Prostate gland (tissue), 2 donors: ENCODE measurements around the gene AGPAT4. TPM values are rescaled to one million over a fixed set of nuclear protein-coding genes. Genes with fewer than 3 reads are reported as not detected.

Source experiments
- DNase-seq: peaks from one replicate; pipeline ENCODE4 v3.0.0-alpha.2; 2019; ENCODE audit warnings: low spot score
- H3K27ac ChIP-seq, 2 donors: fragments of 200-600 bp; sonication (generic); 2 replicates each; pipeline ENCODE4 v1.5.1; 2017 to 2019
- H3K27me3 ChIP-seq: fragments of 200-600 bp; sonication (generic); replicated peaks from 2 replicates; pipeline ENCODE4 v1.5.1; 2019; ENCODE audit not compliant: insufficient read depth
- H3K36me3 ChIP-seq, 2 donors: fragments of 200-600 bp; sonication (generic); 1 replicate in 1 of 2; 2 replicates in 1 of 2; pipeline versions ENCODE4 v1.5.1 to v1.8.1; 2017 to 2019
- H3K4me1 ChIP-seq: fragments of 200-600 bp; sonication (generic); replicated peaks from 2 replicates; pipeline ENCODE4 v1.5.1; 2019
- H3K4me3 ChIP-seq, 2 donors: fragments of 200-600 bp; sonication (generic); 2 replicates each; pipeline ENCODE4 v1.5.1; 2017 to 2019
- H3K9me3 ChIP-seq: fragments of 200-600 bp; sonication (generic); 2 replicates; pipeline ENCODE4 v1.5.1; 2017
- POLR2A ChIP-seq: fragments of 450-650 bp; IDR thresholded peaks from one replicate; pipeline ENCODE4 v1.6.1; 2016; ENCODE audit warnings: antibody characterized with exemption, mild to moderate bottlenecking
- POLR2AphosphoS5 ChIP-seq: sonication (generic); formaldehyde crosslinking; IDR thresholded peaks from one replicate; pipeline ENCODE4 v1.6.1; 2017; ENCODE audit warnings: antibody characterized with exemption
- WGBS: methylation state at CpG from one replicate; pipeline ENCODE4 v1.1.5; 2018; 5-methylcytosine and 5-hydroxymethylcytosine counted together
- intact Hi-C: fragments of 100-400 bp; cut with DNase I; formaldehyde crosslinking; loops from one replicate; pipeline ENCODE4 v1.14.2; 2022
- total RNA-seq, 2 donors: library from RNA; depleted of rRNA; stranded (reverse); fragments of >200 nt; gene quantifications; one replicate each; pipeline ENCODE4 v1.1.0, GENCODE V29; 2016
- TF ChIP-seq, protein P1 (sequence below), 4 experiments: fragments of 200-600 bp in 2 of 4; fragments of 450-650 bp in 2 of 4; sonication (generic) in 2 of 4; IDR thresholded peaks; 1 replicate in 3 of 4; 2 replicates in 1 of 4; pipeline ENCODE4 v1.5.1; 2016 to 2019; ENCODE audit warnings: antibody characterized with exemption in 4 of 4, mild to moderate bottlenecking in 2 of 4, moderate library complexity in 2 of 4

The AGPAT4 gene
- total RNA-seq, 2 donors from 2014 or later = 1.7 to 4.2 TPM

DNA sequence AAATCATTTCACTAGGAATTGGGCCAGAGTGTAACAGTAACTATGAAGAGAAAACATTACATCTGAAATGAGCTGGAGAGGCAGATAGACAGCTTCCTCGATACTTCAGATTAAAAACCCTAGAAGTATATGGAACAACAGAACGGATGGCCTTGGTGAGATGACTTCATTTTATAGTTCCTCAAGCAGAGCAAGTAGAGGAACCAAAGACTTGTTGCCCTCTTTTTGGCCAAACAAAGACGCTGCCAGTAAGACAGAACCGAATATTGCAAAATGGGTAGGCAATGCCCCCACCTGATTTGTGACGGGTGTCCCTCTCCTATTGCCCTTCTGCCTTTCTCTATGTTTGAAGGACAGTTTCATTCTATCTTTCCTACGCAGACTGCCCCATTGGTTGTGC is 53.5 kb downstream of the AGPAT4 start:
- Histone ChIP-seq H3K4me1 (no peaks in the 10 kb centered on the region), H3K27me3 (no peaks in the 10 kb centered on the region), H3K27ac (no peak overlapping the region), H3K36me3 (no peaks in the 10 kb centered on the region), H3K9me3 (no peaks in the 10 kb centered on the region), H3K4me3 (no peak overlapping the region)
- TF ChIP-seq POLR2AphosphoS5 = no peak
- TF ChIP-seq, protein P1, sequence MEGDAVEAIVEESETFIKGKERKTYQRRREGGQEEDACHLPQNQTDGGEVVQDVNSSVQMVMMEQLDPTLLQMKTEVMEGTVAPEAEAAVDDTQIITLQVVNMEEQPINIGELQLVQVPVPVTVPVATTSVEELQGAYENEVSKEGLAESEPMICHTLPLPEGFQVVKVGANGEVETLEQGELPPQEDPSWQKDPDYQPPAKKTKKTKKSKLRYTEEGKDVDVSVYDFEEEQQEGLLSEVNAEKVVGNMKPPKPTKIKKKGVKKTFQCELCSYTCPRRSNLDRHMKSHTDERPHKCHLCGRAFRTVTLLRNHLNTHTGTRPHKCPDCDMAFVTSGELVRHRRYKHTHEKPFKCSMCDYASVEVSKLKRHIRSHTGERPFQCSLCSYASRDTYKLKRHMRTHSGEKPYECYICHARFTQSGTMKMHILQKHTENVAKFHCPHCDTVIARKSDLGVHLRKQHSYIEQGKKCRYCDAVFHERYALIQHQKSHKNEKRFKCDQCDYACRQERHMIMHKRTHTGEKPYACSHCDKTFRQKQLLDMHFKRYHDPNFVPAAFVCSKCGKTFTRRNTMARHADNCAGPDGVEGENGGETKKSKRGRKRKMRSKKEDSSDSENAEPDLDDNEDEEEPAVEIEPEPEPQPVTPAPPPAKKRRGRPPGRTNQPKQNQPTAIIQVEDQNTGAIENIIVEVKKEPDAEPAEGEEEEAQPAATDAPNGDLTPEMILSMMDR (IDR thresholded peaks at IDR 0.05) = no peak
- TF ChIP-seq POLR2A = no peak
- no peak for DNase-seq
- intact Hi-C loops = no loop called here
- WGBS = 87% methylated on average over 6 of the region's 6 CpGs

DNA sequence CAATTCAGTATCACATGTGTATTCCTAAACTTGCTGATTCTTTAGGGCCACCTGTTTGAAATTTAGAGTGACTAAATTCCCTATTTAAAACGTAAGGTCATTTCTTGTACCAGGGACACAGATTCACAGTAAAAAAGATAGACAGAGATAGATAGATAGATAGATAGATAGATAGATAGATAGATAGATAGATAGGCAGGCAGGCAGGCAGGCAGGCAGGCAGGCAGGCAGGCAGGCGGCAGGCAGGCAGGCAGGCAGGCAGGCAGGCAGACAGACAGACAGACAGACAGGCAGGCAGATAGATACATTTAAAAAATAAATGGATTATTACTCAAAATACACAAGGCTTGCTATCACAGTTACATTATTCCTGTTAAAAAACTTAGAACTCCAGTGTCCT is 54.2 kb downstream of the AGPAT4 start:
- Histone ChIP-seq H3K27me3 (no peaks in the 10 kb centered on the region), H3K4me1 (no peaks in the 10 kb centered on the region), H3K27ac (no peak overlapping the region), H3K4me3 (no peak overlapping the region), H3K36me3 (no peaks in the 10 kb centered on the region), H3K9me3 (no peaks in the 10 kb centered on the region)
- TF ChIP-seq, protein P1 (IDR thresholded peaks at IDR 0.05) = no peak
- no peak for TF ChIP-seq POLR2AphosphoS5
- no peak for TF ChIP-seq POLR2A
- intact Hi-C loops = no loop called here
- 82% methylated on average over 2 of the region's 2 CpGs for WGBS
- DNase-seq = no peak

GRCh38 chr6:161218222-161218621 is 55.6 kb downstream of the AGPAT4 start:
- Histone ChIP-seq H3K27ac (no peak overlapping the region), H3K27me3 (no peaks in the 10 kb centered on the region), H3K4me1 (no peaks in the 10 kb centered on the region), H3K9me3 (no peaks in the 10 kb centered on the region), H3K4me3 (no peak overlapping the region), H3K36me3 (no peaks in the 10 kb centered on the region)
- no peak for DNase-seq
- intact Hi-C loops = no loop called here
- WGBS = 88% methylated on average over 5 of the region's 5 CpGs
- TF ChIP-seq, protein P1 (IDR thresholded peaks at IDR 0.05) = no peak
- no peak for TF ChIP-seq POLR2A
- no peak for TF ChIP-seq POLR2AphosphoS5

- Histone ChIP-seq H3K36me3 (no peaks in the 10 kb centered on the region), H3K4me1 (no peaks in the 10 kb centered on the region), H3K27ac (no peak overlapping the region), H3K27me3 (no peaks in the 10 kb centered on the region), H3K9me3 (no peaks in the 10 kb centered on the region), H3K4me3 (no peak overlapping the region)
- intact Hi-C loops = no loop called here
- TF ChIP-seq POLR2A (no peak), POLR2AphosphoS5 (no peak)
- TF ChIP-seq, protein P1 (IDR thresholded peaks at IDR 0.05) = no peak
- 100% methylated on average over 5 of the region's 5 CpGs for WGBS
- no peak for DNase-seq
Measured at GRCh38 chr6:161217628-161218027, 56.2 kb downstream of the AGPAT4 start.

DNA sequence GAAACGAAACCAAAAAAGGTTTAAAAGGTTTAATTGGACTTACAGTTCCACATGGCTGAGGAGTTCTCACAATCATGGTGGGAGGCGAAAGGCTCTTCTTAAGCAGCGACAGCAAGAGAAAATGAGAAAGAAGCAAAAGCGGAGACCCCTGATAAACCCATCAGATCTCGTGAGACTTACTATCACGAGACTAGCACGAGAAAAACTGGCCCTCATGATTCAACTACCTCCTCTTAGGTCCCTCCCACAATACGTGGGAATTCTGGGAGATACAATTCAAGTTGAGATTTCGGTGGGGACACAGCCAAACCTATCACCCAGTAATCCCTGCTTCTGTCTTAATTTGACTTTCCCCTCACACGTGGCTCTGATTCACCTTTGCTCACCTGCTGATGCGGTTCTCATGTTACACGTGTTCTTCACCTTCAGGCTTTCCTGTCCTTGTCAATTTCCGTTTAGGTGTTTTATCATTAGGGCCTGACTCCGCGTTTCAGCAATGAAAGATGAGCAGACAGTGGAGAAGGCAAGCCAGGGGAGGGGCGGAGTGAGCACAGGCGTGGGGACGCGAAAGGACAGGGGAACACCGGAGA is 57.1 kb downstream of the AGPAT4 start:
- intact Hi-C loops = no loop called here
- TF ChIP-seq POLR2A (no peak), POLR2AphosphoS5 (no peak)
- TF ChIP-seq, protein P1 (IDR thresholded peaks at IDR 0.05) = no peak
- no peak overlapping the region for H3K4me3 ChIP-seq
- WGBS = 96% methylated on average over 20 of the region's 20 CpGs
- H3K27me3 ChIP-seq = no peaks in the 10 kb centered on the region
- no peaks in the 10 kb centered on the region for H3K4me1 ChIP-seq
- no peak for DNase-seq
- H3K36me3 ChIP-seq = no peaks in the 10 kb centered on the region
- no peak overlapping the region for H3K27ac ChIP-seq
- H3K9me3 ChIP-seq = no peaks in the 10 kb centered on the region
